Ascending aorta (tissue), 2 donors: ENCODE results near the gene STON2. TPM values are rescaled to one million over a fixed set of nuclear protein-coding genes. Genes with fewer than 3 reads are reported as not detected.

Experiments
- DNase-seq, 2 donors: peaks; one replicate each; pipeline ENCODE4 v3.0.0-alpha.2; 2019; ENCODE audit warnings: low spot score in 2 of 2
- H3K27ac ChIP-seq, 2 donors: fragments of 200-600 bp; sonication (generic); one replicate each; pipeline ENCODE4 v1.5.1; 2016 to 2017; ENCODE audit warnings: mild to moderate bottlenecking in 1 of 2
- H3K27me3 ChIP-seq: fragments of 200-600 bp; sonication (generic); one replicate; pipeline ENCODE4 v1.5.1; 2017
- H3K36me3 ChIP-seq, 2 donors: fragments of 200-600 bp; sonication (generic); one replicate each; pipeline ENCODE4 v1.5.1; 2016
- H3K4me1 ChIP-seq, 2 donors: fragments of 200-600 bp; sonication (generic); one replicate each; pipeline ENCODE4 v1.5.1; 2016 to 2017; ENCODE audit warnings: mild to moderate bottlenecking in 1 of 2
- H3K4me3 ChIP-seq, 2 donors: fragments of 200-600 bp; sonication (generic); one replicate each; pipeline ENCODE4 v1.5.1; 2016 to 2017; ENCODE audit warnings: mild to moderate bottlenecking in 1 of 2
- H3K9me3 ChIP-seq, 2 donors: fragments of 200-600 bp; sonication (generic); one replicate each; pipeline ENCODE4 v1.5.1; 2016
- intact Hi-C: fragments of 100-400 bp; cut with DNase I; formaldehyde crosslinking; loops from one replicate; pipeline ENCODE4 v1.15.1; 2023
- total RNA-seq: library from RNA; depleted of rRNA; stranded (reverse); fragments of >200 nt; gene quantifications from one replicate; pipeline ENCODE4 v1.1.0, GENCODE V29; 2016
- TF ChIP-seq, protein P1 (sequence below), 3 experiments: fragments of 200-600 bp in 2 of 3; fragments of 450-650 bp in 1 of 3; sonication (generic) in 2 of 3; IDR thresholded peaks; one replicate each; pipeline ENCODE4 v1.5.1; 2016 to 2019; ENCODE audit warnings: antibody characterized with exemption in 3 of 3, mild to moderate bottlenecking in 1 of 3, moderate library complexity in 1 of 3

The STON2 gene
- total RNA-seq, 1 donor from 2014 or later, result 54.0 TPM

DNA sequence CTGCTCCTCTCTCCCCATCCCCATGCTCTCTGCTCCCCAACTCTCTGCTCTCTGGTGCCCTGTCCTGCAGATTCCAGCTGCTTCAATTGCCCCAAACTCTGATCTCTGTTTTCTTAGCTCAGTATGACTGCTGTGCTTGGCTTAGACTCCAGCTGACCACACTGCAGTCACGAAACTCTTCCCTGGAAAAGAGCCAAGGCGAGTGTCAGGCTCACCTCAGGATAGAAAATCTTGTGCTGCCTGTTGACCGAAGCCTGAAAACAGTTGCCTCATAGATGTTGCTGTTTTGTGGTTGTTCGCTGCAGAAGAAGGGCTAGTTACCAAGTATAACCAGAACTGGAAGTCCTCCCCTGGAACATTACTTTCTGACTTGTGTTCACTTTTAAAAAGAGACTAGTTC lies 6.7 kb upstream of the STON2 start:
- no peaks in the 10 kb centered on the region for H3K27me3 ChIP-seq
- no peak overlapping the region for H3K27ac ChIP-seq
- intact Hi-C loops, result no loop called here
- DNase-seq, result no peak
- no peaks in the 10 kb centered on the region for H3K36me3 ChIP-seq
- TF ChIP-seq, protein P1, sequence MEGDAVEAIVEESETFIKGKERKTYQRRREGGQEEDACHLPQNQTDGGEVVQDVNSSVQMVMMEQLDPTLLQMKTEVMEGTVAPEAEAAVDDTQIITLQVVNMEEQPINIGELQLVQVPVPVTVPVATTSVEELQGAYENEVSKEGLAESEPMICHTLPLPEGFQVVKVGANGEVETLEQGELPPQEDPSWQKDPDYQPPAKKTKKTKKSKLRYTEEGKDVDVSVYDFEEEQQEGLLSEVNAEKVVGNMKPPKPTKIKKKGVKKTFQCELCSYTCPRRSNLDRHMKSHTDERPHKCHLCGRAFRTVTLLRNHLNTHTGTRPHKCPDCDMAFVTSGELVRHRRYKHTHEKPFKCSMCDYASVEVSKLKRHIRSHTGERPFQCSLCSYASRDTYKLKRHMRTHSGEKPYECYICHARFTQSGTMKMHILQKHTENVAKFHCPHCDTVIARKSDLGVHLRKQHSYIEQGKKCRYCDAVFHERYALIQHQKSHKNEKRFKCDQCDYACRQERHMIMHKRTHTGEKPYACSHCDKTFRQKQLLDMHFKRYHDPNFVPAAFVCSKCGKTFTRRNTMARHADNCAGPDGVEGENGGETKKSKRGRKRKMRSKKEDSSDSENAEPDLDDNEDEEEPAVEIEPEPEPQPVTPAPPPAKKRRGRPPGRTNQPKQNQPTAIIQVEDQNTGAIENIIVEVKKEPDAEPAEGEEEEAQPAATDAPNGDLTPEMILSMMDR (IDR thresholded peaks at IDR 0.05), result no peak
- H3K4me3 ChIP-seq, result no peak overlapping the region
- H3K4me1 ChIP-seq, result no peaks in the 10 kb centered on the region
- no peaks in the 10 kb centered on the region for H3K9me3 ChIP-seq

DNA sequence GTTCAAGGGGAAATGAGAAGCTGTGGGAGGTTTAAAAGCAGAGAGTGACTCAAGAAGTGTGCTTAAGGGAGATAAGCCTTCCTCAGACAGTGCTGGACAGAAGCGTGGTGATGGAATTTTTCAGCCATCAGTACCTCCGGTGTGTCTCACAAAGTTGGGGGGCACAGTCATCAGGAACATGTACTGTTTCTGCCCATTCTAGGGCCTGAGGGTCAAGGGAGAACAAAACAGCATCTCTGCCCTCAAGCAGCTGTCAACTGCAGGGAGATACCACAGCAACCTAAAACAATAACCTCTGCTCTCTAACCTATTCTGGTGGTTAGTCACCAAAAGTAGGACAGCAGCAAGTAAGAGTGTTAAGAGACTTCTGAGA lies 2.0 kb upstream of the STON2 start:
- DNase-seq, result no peak
- no peaks in the 10 kb centered on the region for H3K27me3 ChIP-seq
- H3K36me3 ChIP-seq, result no peaks in the 10 kb centered on the region
- no peak overlapping the region for H3K4me3 ChIP-seq
- TF ChIP-seq, protein P1 (IDR thresholded peaks at IDR 0.05), result no peak
- no peaks in the 10 kb centered on the region for H3K4me1 ChIP-seq
- H3K9me3 ChIP-seq, result no peaks in the 10 kb centered on the region
- H3K27ac ChIP-seq, result no peak overlapping the region
- intact Hi-C loops, result no loop called here

DNA sequence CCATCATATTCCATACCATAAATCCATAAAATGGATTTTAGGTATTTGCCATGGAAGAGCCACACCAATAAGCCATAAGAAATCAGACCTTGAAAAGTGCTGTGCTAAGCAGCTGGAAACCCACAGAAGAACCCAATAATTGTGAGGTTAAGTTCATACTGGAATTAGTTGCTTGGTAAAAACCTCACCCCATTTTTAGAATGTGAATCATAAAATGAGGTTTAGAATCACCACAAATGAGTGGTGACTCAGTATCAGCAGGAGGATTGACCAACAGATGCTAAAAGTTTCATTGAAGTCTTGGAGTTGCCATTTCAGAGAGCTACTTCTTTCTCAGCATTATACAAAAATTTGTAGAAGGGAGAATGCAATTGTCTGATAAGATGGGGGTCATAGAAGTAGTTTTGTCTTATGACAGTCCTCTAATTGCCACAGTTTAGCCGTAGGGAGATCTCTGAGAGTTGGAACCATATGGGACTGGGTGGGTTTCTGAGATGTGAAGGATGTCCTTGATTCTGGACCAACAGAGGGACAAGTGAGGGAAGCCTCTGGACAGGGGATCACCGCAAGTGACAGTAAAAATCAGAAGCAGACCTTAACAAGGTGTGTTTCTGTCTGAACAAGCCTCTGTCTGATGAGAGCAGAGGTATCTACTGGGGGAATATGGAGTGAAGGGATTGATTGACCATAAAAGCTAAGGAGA lies 1.4 kb upstream of the STON2 start:
- Histone ChIP-seq H3K4me3 (no peak overlapping the region), H3K4me1 (no peaks in the 10 kb centered on the region), H3K27ac (no peak overlapping the region), H3K27me3 (no peaks in the 10 kb centered on the region), H3K9me3 (no peaks in the 10 kb centered on the region), H3K36me3 (no peaks in the 10 kb centered on the region)
- TF ChIP-seq, protein P1 (IDR thresholded peaks at IDR 0.05), result no peak
- DNase-seq, result no peak
- intact Hi-C loops, result no loop called here

DNA sequence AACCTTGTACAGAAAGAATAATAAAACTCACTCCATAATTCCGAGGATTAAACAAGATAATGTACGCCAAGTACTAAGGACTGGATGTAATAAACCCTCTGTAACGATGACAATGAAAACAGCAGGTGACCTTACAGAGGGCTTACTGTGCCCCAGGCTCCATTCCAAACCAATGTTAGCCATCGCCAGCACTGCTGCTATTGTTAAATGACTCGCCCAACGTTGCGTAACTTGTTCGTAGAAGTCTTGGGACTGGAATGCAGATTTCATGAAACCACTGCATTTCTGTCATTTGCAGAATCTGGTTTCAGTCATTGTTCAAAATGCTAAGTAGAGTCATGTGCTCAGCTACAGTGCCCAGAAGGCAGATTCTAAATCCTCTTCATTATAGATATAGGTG lies 728 bp upstream of the STON2 start:
- Histone ChIP-seq H3K27me3 (no peaks in the 10 kb centered on the region), H3K4me3 (no peak overlapping the region), H3K27ac (no peak overlapping the region), H3K4me1 (no peaks in the 10 kb centered on the region), H3K36me3 (no peaks in the 10 kb centered on the region), H3K9me3 (no peaks in the 10 kb centered on the region)
- TF ChIP-seq, protein P1 (IDR thresholded peaks at IDR 0.05), result no peak
- intact Hi-C loops, result no loop called here
- peak; percentile 18 to 82 for DNase-seq

DNA sequence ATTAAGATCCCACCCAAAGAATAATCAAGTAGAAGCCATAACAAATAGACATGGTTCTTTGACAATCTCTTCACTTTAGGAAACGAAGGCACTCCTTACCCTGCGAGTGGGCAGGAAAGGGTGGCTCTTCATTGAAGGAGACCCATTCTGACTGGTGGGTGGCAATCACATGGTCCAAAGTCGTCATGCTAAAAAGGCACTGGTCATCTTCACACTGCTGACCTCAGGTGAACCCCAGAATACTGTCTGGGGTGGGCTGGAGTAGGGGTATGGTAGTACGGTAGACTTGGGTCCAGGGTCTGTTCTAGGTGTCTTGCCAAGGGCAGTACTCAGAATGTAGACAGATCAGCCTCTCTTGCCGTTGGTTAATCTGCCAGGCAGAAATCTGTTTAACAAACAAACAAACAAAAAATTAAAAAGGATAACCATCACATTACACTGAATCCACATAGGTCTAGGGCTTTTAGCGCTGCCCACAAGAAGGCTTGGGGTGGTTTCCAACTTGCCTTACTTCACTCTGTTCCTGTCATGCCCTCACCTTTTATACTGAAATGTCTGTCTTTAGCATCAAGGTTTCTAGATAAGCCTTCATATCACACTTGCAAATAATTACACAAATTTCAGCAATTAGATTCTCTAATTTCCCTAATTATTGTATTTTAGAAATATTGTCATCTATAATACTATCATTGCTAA lies 1.8 kb downstream of the STON2 start:
- no peaks in the 10 kb centered on the region for H3K4me1 ChIP-seq
- no peak for DNase-seq
- intact Hi-C loops, result no loop called here
- TF ChIP-seq, protein P1 (IDR thresholded peaks at IDR 0.05), result no peak
- no peaks in the 10 kb centered on the region for H3K27me3 ChIP-seq
- no peaks in the 10 kb centered on the region for H3K9me3 ChIP-seq
- H3K36me3 ChIP-seq, result no peaks in the 10 kb centered on the region
- H3K4me3 ChIP-seq, result no peak overlapping the region
- H3K27ac ChIP-seq, result no peak overlapping the region
